NT2/D1 (cell line): ENCODE results near the gene GNG13.

Experiments used
- SUZ12 ChIP-seq: IDR thresholded peaks from 2 replicates; pipeline ENCODE4 v1.6.1; 2011; ENCODE audit not compliant: insufficient read length, insufficient read depth; ENCODE audit errors: extremely low read depth
- YY1 ChIP-seq: IDR thresholded peaks from 2 replicates; pipeline ENCODE4 v1.6.1; 2011; ENCODE audit not compliant: insufficient read length, insufficient read depth
- ZNF274 ChIP-seq: IDR thresholded peaks from 2 replicates; pipeline ENCODE4 v1.6.1; 2011; ENCODE audit warnings: mild to moderate bottlenecking, low read depth, low read length

DNA sequence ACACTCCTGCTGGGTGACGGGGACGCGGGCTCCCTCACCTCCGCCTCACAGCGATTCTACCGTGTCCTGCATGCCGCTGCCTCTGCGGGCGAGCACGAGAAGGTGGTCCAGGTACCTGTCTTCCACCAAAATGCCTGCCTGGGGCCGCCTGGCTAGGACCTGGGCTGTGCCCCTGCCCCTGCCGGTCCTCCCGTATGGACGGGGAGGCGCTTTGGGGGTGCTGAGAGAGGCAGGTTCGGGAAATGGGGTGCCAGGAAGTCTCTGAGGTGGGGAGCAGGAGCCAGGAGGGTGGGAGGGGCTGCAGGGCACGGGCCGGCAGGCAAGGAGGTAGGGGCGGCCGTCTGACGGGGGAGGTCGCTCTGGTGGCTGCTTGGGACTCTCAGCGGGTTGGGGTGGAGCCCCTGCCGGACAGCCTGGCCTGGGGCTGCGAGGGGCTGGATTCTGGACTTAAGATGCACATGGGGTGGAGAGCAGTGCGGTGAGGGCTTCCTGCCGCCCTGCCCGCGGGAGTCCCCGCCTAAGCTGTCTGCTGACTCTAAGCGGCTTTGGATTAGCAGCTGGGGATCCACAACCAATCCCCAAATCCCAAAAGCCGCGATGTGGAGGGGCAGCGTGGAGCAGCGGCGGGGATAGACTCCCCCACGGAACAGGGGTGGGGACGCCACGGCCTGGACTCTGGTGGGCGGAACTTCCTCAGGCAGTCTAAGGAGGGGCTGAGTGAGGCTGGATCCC is 6.3 kb downstream of the GNG13 start:
- TF ChIP-seq ZNF274 (no peak), YY1 (no peak), SUZ12 (no peak)
